NCI-H1092 treated with DMSO at 0.1 percent for 48 hours (cell line): Measurements from ENCODE around the gene P2RY14.

Experiments
- DNase-seq: peaks from one replicate; lab custom pipeline; 2025; lab: John Stamatoyannopoulos, UW

Gene P2RY14

DNA sequence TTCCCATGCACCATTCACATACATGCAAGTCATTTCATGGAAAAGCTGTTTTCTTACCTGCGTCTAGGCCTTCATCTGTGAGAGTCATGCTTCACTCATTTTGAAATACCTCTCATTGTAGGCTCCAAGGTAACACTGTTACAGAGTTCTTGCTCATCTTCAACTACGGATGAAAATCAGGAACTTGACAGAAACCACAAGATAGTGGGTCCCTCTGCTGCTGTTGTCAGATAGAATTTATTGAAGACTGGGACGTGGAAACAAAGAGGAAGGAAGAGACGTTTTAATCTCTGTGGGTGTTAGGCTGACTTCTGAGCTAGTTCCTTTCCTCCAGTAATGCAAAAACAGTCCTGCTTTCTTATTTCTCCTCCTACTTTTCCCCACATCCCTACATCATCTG lies at the start of gene P2RY14:
Gene P2RY14 (minus strand): TSS at position 313 of the 400 bp plus-strand sequence. CDS start 64,226 bp downstream, outside the sequence.
- DNase-seq = no peak

GRCh38 chr3:151327571-151328198 lies 49.3 kb upstream of the P2RY14 start:
- no peak for DNase-seq

GRCh38 chr3:151322511-151322910 lies 44.2 kb upstream of the P2RY14 start:
- DNase-seq = no peak

DNA sequence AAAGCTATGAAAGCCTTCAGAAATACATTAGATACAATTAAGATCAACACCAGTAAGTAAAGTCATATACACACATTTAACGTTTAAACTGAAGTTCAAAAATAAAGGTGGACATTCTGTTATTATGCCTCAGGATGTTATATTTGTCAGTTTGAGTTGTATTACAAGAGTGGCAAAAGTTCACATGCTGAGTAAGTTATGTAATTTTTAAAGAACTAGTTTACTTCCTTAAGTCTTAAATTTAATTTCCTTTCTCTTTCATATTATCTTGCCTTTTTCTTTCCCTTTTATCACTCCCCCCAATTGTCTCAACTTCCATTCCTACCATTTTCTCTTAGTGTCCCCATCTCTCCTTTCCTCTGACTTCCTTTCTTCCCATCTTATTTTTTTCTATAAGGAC lies 43.2 kb upstream of the P2RY14 start:
- no peak for DNase-seq

DNA sequence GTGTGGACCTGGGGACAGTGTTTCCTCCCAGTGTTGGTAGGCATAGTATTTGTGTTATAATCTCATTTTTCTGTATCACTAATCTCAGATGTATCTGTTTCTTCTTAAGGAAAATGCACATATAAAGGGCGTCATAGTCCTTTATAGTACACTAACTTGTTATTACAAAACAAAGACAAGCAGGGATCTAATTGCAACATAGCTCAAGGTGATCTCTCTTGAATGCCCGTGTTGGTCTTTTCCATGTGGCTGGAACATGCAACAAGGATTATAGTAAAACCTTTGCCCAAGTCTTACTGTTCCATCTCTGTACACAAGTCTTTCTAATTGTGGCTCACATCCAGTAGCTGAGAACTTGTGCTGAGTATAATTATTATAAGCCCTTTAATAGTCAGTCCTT lies 41.8 kb upstream of the P2RY14 start:
- DNase-seq = no peak

DNA sequence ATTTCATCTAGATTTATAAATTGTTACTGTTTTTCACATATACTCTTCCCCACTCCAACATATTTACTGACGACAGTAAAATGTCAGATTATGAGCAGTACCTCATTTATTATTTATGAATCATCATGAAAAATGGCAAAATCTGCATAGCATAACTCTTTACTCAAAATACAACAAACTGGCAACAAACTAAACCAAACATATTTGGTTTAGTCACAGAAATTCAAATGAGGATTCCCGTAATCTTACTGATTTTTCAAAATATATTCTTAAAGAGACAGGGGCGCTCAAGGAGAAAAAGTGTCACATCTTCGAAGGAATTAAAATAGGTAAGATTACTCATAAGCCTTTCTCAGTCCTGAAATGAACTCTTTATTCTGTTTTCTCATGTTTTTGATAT lies 41.3 kb upstream of the P2RY14 start:
- no peak for DNase-seq

DNA sequence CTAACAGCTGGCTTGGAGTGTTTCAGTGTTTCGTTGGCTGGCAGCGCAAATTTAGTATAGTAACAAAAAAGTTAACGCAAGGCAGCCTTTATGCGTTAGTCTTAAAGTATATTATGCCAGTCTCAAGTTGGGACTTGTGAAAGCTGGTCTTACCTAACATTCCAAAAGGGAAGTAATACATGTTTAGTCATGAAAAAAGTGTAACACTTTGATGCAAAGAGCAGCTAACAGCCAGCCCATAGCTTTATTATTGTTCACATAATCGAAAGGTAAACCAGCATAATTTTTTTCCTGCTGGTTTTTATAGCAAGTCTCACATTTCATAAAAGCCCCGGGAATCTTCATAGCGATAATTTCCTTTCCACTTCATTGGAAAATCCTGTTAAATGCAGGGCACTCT lies 40.6 kb upstream of the P2RY14 start:
- no peak for DNase-seq

GRCh38 chr3:151318313-151318712 lies 40.0 kb upstream of the P2RY14 start:
- DNase-seq = no peak

DNA sequence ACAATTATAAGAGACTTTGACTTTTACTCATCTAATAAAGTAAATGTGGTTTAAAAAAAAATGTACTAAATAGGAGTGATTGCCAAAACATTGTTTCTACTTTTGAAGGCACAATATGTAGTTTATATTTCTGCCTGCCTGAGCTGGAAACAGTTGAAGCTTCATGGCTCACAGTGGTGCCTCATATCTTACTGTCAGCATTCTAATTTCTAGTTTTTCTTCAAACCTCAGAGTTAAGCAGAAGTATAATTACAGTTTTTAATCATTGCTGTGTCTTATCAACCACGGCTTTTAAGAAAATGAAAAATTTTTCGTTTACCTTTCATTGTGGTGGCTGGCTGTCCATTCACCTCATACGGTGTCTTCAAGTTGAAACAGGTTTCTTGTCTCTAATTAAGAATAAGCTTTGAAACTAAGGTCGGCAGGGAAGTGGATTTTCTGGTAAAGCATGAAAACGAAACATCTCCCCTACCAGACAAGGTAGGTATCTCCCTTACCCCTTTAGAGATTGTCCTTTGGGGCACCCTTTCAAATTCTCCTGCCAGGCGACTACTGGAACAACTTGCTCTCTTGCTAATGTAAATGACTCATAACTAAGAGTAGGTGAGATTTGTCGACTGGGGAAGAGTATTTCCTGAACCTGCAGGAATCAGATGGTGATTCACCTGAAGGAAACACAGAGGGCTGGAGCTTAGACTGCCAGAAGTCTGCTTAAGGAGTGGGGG lies 38.1 kb upstream of the P2RY14 start, which contains the start of gene GPR87:
Gene GPR87 (minus strand): TSS at position 554 of the 725 bp plus-strand sequence. CDS start 16,720 bp downstream, outside the sequence.
- DNase-seq = no peak

- DNase-seq = no peak
Measured at GRCh38 chr3:151315846-151316245, 37.5 kb upstream of the P2RY14 start.

DNA sequence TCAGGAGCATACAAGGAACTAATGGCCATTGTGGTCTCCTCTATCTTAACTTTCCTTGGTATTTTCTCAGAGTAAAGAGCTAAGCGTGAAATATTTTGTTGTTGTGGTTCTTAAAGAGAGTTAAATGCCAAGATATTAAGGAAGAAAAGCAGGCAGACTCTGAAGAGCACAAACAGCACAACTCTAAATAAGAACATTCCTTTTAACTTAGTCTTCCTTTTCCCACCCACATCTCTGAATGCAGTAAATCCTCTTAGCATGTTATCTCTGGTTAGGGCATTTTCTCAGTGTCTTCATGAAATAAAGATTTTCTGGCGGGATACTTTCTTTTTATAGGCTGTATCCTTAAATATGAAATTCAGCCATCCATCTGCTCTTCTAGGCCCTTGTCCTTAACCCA lies 36.8 kb upstream of the P2RY14 start:
- DNase-seq = no peak

DNA sequence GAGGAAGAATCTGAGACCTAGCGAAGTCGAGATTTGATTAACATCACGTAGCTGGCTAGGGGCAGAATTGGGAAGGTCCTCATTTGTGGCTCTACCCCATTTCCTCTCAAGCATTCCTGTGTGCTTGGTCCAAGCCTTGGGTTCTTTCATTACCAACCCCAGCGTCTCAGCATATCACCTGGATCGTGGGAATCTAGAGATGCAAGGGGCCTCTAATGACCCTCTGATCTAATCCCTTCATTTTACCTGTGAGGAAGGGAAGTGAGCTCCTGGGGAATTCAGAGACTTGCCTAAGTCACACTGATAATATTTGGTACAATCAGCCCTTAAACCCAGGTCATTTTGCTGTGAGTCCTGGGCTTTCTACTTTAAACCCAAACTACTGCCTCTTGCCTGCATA lies 36.3 kb upstream of the P2RY14 start:
- DNase-seq = no peak

DNA sequence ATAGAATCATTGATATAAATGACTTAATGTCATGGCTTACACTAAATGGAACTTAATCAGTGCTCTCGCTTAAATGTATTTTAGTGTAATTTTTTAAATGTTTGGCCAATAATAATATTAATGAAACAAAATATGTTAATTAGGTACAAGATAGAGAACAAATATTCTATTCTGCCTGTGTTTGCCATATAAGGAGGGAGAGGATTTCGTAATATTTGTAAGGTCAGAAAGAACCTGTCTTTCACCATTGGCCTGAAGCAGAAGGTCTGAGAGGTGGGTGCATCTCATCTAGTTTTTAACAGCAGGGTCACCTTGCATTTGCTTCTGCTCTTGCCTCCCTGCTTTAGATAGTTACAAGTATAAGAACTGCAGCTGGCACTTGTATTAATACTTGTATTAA lies 35.8 kb upstream of the P2RY14 start:
- DNase-seq = no peak

DNA sequence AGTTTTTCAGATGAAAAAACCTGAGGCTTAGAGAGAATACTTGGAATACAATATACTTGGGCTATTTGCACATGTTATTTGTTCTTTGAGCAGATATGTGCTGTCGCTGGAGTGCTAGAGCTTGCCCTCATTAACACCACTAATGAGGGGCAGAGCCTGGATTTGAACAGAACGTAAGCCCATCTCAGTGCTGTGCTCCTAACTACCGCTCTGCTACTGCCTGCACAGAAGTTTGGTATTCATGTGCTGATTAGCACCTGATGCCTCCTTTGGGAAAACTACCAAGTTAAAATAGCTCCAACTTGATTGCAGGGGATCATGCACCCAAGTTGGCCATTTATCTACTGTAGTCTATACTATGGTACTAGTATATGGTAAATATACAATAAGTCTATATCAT lies 34.6 kb upstream of the P2RY14 start:
- DNase-seq = no peak

DNA sequence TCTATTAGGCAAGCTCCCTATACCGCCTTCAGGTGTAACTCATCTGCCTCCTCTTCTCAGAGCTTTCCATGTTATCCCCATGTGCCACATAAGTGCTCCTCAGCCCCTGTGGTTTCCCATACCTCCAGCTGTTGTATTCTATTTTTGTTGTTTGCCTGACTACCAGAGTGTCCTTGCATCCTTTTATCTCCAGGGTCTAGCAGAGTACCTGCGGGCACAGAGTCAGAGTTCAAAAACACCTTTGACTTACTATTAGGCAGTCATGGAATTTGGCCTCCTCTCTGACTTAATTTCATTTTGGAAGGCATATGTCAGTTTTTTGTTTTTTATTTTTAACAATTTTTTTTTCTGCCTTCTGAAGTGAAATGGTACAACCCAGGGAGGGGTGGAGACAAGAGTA lies 31.2 kb upstream of the P2RY14 start:
- no peak for DNase-seq

DNA sequence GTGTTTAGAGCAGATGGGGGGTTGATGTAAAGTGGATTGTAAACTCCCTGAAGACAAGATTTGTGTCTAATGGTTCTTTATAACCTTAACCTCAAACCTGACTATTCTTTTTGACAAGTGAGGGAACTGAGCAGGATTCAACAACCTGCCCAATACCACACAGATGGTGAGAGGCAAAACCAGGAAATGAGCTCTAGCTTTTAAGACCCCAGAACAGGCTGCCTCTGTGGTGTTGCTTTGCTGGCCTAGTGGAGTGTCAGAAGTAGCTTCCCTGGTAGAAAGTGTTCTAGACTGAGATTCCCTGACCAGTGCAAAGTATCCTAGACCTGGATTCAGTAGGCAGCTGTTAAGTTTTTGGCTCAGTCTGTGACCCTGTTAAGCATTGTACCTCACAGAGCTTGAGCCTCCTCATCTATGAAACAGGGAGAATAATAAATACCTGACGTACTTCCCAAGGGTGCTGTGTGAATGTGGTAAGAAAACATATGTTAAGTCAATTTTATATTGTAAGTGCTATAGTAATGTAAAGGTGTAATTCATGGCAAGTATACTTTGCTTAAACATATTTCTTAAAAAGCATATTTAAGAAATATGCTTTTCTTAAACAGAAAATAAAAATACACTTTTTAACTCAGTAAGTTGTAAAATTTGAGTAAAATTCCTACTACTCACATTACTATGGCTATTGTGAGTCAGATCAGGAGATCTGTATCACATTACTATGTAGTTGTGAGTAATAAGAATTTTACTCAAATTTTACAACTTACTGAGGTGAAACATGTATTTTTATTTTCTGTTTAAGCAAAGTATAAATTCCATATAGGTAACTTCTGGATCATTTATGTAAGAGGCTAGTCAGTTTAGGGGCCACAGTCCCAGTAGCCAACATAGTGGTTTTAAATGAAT lies 29.5 kb upstream of the P2RY14 start:
- no peak for DNase-seq

DNA sequence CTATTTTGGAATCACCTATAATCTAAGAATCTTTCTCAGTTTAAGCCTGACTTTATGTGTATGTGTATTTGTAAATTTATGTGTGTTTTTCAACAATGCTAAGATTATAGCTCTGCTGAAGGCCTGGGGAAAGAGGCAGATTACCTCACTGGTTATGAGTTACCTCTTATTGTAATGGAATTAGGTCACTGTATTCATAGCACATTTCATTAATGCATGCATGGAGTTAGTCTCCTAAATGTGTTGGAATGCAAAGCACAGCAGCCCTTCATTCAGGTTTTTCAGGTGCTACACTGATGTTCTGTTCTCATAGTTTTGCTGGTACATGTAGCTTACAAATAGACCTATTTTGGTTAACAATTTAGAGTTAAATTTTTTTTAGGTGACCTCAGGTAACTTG lies 28.8 kb upstream of the P2RY14 start:
- no peak for DNase-seq

DNA sequence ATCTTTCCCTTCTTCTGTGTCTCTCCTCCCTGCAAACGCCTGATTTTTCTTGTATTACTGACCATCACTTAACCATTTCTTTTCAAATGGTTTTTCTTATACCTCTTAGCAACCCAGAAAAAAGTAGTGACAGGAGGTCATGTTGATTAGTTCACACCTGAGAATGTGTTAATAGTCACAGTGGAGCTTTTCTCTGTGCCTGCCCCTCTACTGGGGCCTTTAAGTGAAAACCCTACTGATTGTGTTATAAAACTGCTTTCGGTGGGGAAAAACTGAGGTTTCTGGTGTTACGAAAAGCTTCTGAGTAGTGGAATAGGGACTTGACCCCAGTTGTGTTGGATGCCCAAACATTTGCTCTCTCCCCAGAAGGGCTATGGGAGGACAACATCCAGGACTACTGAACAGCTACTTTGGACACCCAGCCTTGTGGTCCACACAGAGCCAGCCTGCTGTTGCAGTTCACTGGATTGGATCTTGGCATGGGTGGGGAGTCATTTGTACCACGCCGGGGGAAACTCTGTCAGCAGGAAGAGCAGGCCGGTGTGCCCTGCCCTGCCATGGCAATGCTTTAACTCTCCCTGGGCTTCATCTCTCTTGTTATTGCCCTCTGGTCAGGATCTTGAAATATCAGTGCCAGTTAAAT lies 27.9 kb upstream of the P2RY14 start:
- DNase-seq = no peak

DNA sequence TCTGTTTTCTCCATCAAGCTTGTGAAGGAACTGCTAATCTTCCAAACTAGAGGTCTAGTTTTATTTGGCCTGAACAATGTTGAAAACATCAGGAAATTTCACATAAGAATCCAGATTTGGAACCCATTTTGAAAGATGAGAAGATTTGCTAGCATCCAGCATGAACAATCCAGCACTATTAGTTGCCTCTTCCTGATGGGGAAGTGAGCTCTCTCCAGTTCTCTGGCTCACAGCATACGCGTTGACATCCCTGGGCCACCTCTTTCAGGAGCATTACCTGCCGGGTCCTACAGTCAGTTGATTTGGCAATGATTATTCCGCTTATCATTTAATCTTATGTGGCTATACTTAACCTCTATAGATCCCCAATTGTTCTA lies 27.4 kb upstream of the P2RY14 start:
- DNase-seq = no peak

DNA sequence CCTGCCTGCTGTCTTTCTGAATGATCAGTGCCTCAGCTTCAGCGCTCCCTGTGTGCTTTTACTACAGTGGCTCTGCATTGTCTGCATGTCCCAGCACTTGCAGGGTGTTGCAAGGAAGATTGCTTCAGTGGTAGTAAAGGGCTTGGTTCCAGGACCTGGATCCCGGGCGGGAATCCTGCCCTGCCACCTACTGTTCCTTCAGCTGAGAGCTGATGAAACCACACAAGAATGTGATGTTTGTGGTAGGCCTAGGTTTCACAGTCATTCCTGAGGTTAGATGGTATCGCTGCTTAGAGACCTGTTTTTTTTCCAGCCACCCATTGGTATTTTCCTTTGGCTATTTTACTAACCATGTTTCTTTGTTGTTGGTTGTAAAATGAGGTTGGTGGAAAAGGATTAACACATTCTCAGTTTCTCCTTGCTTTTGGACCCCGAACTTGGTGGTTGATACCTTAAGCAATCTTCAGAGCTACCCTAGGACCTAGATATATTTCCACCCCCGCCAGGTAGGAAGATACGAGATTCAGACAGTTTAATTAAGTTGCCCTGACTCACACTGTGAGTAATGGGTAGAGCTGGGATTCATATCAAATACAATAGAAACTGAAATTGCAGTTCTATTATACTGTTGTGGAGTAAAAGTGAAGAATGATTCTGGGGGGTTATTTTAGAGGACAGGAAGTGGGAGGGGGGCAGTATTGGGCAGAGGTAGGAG lies 26.9 kb upstream of the P2RY14 start:
- DNase-seq = no peak

DNA sequence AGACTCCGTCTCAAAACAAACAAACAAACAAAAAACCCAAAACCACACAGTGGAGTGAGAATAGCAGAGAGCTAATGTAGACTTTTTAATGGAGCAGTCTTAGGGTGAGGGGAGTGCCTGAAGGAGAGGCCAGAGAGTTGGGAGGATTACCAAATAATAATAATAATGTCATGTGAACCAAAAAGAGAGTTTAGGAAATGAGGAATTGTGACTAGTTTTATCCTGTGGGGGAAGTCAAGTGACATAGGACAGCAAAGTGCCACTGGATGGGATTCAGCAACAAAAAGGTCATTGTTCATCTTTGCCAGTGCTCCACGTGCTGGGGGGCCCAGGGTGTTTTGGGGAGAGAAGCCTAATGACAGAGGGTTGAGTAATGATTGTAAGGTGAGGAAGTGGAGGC lies 25.4 kb upstream of the P2RY14 start:
- DNase-seq = no peak

DNA sequence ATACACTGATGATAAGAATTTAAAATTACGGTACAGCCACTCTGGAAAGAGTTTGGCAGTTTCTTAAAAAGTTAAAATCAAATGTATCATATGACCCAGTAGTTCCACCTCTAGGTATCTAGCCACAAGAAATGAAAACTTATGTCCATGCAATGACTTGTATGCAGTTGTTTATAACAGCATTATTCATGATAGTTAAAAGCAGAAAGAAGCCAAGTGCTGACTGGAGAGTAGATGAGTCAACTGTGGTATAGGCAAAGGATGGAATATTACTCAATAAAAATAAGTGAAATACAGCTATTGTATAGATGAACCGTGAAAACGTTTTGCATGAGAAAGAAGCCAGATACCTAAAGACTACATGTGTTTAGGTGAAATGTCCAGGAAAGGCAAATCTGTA lies 23.4 kb upstream of the P2RY14 start:
- DNase-seq = no peak
